GM12878 (cell line): ENCODE measurements around the gene TIMP2. TPM values are rescaled to one million over a fixed set of nuclear protein-coding genes. Genes with fewer than 3 reads are reported as not detected.

Experiments used
- CUX1 ChIP-seq: IDR thresholded peaks from 2 replicates; pipeline ENCODE4 v1.6.1; 2012; ENCODE audit warnings: improper control_type of control experiment, low read depth, low read length; ENCODE audit not compliant: insufficient replicate concordance
- ZNF592 ChIP-seq: fragments of 450-650 bp; IDR thresholded peaks from 2 replicates; pipeline ENCODE4 v1.6.1; 2017; ENCODE audit warnings: mild to moderate bottlenecking, moderate library complexity
- polyA plus RNA-seq, 11 experiments: library from polyadenylated mRNA; depleted of rRNA in 4 of 11; unstranded in 6 of 11; stranded (reverse) in 5 of 11; fragments of >200 nt; fragmentation: Nextera tagmentation in 4 of 11; fragmentation: Illumina TruSeq in 1 of 11; extraction: Ambion mirVana in 4 of 11; extraction: Trizol in 1 of 11; gene quantifications; 1 replicate in 1 of 11; 2 replicates in 10 of 11; pipeline versions ENCODE4 v1.2.1 to v1.2.3, GENCODE V29; 2011 to 2016; ENCODE audit warnings: inconsistent platforms in 2 of 11, missing spikeins in 2 of 11, low read depth in 1 of 11
- total RNA-seq, 4 experiments: library from RNA; depleted of rRNA in 3 of 4; stranded (reverse); fragments of >200 nt in 3 of 4; fragmentation: Illumina TruSeq in 1 of 4; extraction: Trizol in 1 of 4; gene quantifications; 2 replicates each; pipeline versions ENCODE4 v1.2.1 to v1.2.3, GENCODE V29; 2013 to 2021

The TIMP2 gene
- total and polyA plus RNA-seq, 10 of the 15 experiments (the other 5 are each of a cell fraction or from before 2014, with no cell fraction given) = 0.03 to 0.41 (median 0.04) TPM; not detected in 7

- TF ChIP-seq CUX1 = no peak
- TF ChIP-seq ZNF592 = no peak
Observed at GRCh38 chr17:78836420-78837021, 88.7 kb downstream of the TIMP2 start (continued).
